Measurements from ENCODE around the gene SH3D21. TPM values are rescaled to one million over a fixed set of nuclear protein-coding genes. Genes with fewer than 3 reads are reported as not detected.

Gene SH3D21
- total RNA-seq, 2 experiments from 2014 or later = 1.9 to 2.6 TPM

GRCh38 chr1:36329817-36330216, 23.6 kb downstream of the SH3D21 start:
- Histone ChIP-seq H3K9me3 (ENCODE audit: control insufficient read depth in 1 of 2, insufficient read depth in 1 of 2, low read length in 2 of 2) (no peaks in the 10 kb centered on the region), H3K4me1 (ENCODE audit: insufficient read depth, low read length) (peaks cover 9% of the 10 kb centered on the region), H3K4me3 (ENCODE audit: low read length) (no peak overlapping the region), H3K36me3 (ENCODE audit: insufficient read depth, low read length) (no peaks in the 10 kb centered on the region), H3K27ac (ENCODE audit: low read depth in 1 of 2, low read length in 2 of 2) (no peak overlapping the region), H3K27me3 (ENCODE audit: control insufficient read depth in 1 of 2, insufficient read depth in 2 of 2, low read length in 2 of 2) (no peaks in the 10 kb centered on the region)
- Mint-ChIP-seq H3K27ac (no peak overlapping the region), H3K36me3 (ENCODE audit: low read depth) (no peaks in the 10 kb centered on the region), H3K4me1 (ENCODE audit: low read depth) (peaks cover 5% of the 10 kb centered on the region), H3K9me3 (no peaks in the 10 kb centered on the region), H3K4me3 (no peak overlapping the region), H3K27me3 (no peaks in the 10 kb centered on the region)
- POLR2A ChIA-PET = no interaction called here
- TF ChIP-seq CTCF (IDR thresholded peaks at IDR 0.05) = no peak
- intact Hi-C loops (cut with DNase I, micrococcal nuclease) = loop anchor here in 1 of 2 experiments (10.0 kb wide), 1 partner anchor 1445 kb away; no protein-coding TSS in a partner anchor
- DNase-seq (no peak), ATAC-seq (ENCODE audit: poor library complexity) (no peak)
- CTCF ChIA-PET = no interaction called here

- intact Hi-C loops (cut with DNase I, micrococcal nuclease) = loop anchor here in 1 of 2 experiments (10.0 kb wide), 1 partner anchor 1446 kb away; no protein-coding TSS in a partner anchor
- Histone ChIP-seq H3K27ac (ENCODE audit: low read depth in 1 of 2, low read length in 2 of 2) (no peak overlapping the region), H3K36me3 (ENCODE audit: insufficient read depth, low read length) (no peaks in the 10 kb centered on the region), H3K27me3 (ENCODE audit: control insufficient read depth in 1 of 2, insufficient read depth in 2 of 2, low read length in 2 of 2) (no peaks in the 10 kb centered on the region), H3K9me3 (ENCODE audit: control insufficient read depth in 1 of 2, insufficient read depth in 1 of 2, low read length in 2 of 2) (no peaks in the 10 kb centered on the region), H3K4me3 (ENCODE audit: low read length) (no peak overlapping the region), H3K4me1 (ENCODE audit: insufficient read depth, low read length) (peaks cover 8% of the 10 kb centered on the region)
- ChIA-PET POLR2A (no interaction called here), CTCF (interaction anchor here (0.6 kb wide), 1 partner anchor 36 kb away, joined by 3 read pairs; no protein-coding TSS in a partner anchor)
- no peak overlapping the region for H3K27ac Mint-ChIP-seq
- H3K4me1 Mint-ChIP-seq (ENCODE audit: low read depth) = peaks cover 5% of the 10 kb centered on the region
- H3K4me3 Mint-ChIP-seq = no peak overlapping the region
- ATAC-seq (ENCODE audit: poor library complexity) (no peak), DNase-seq (no peak)
- H3K9me3 Mint-ChIP-seq = no peaks in the 10 kb centered on the region
- H3K36me3 Mint-ChIP-seq (ENCODE audit: low read depth) = no peaks in the 10 kb centered on the region
- no peak for TF ChIP-seq CTCF (IDR thresholded peaks at IDR 0.05)
- H3K27me3 Mint-ChIP-seq = no peaks in the 10 kb centered on the region
Observed at GRCh38 chr1:36330940-36331339, 24.8 kb downstream of the SH3D21 start.

- Mint-ChIP-seq H3K36me3 (ENCODE audit: low read depth) (peaks cover 23% of the 10 kb centered on the region), H3K4me3 (no peak overlapping the region), H3K27ac (no peak overlapping the region), H3K27me3 (no peaks in the 10 kb centered on the region), H3K4me1 (ENCODE audit: low read depth) (peaks cover 15% of the 10 kb centered on the region), H3K9me3 (no peaks in the 10 kb centered on the region)
- H3K9me3 ChIP-seq (ENCODE audit: control insufficient read depth in 1 of 2, insufficient read depth in 1 of 2, low read length in 2 of 2) = no peaks in the 10 kb centered on the region
- no peak overlapping the region for H3K4me3 ChIP-seq (ENCODE audit: low read length)
- no peak overlapping the region for H3K27ac ChIP-seq (ENCODE audit: low read depth in 1 of 2, low read length in 2 of 2)
- no peak for DNase-seq
- intact Hi-C loops (cut with DNase I, micrococcal nuclease) = loop anchor here in 1 of 2 experiments (10.0 kb wide), 1 partner anchor 1453 kb away; no protein-coding TSS in a partner anchor
- ChIA-PET CTCF (no interaction called here), POLR2A (no interaction called here)
- peaks cover 27% of the 10 kb centered on the region for H3K36me3 ChIP-seq (ENCODE audit: insufficient read depth, low read length)
- H3K27me3 ChIP-seq (ENCODE audit: control insufficient read depth in 1 of 2, insufficient read depth in 2 of 2, low read length in 2 of 2) = no peaks in the 10 kb centered on the region
- no peak for TF ChIP-seq CTCF (IDR thresholded peaks at IDR 0.05)
- peaks cover 15% of the 10 kb centered on the region for H3K4me1 ChIP-seq (ENCODE audit: insufficient read depth, low read length)
- ATAC-seq (ENCODE audit: poor library complexity) = no peak
Observed at GRCh38 chr1:36337830-36338229, 31.7 kb downstream of the SH3D21 start.
